DND-41 (cell line): ENCODE data around the gene PIGB.
A peak's percentile ranks its signal among the peaks of the same experiment; 100 is the strongest.

Experiments
- ATAC-seq: fragments of 200-7000 bp; cut with Tn5 transposase; 3 replicates; pipeline ENCODE4 v1.9.1; 2021; ENCODE audit warnings: low read depth; ENCODE audit not compliant: insufficient read depth
- DNase-seq: peaks from one replicate; pipeline ENCODE4 v3.0.0-alpha.2; 2020
- H2AFZ ChIP-seq: 2 replicates; pipeline ENCODE4 v1.6.0; 2012; ENCODE audit warnings: low read depth, low read length
- H3K27ac ChIP-seq: 2 replicates; pipeline ENCODE4 v1.5.1; 2012; ENCODE audit warnings: low read length, inconsistent platforms
- H3K27me3 ChIP-seq: fragments of 200-600 bp; sonication (generic); 2 replicates; pipeline ENCODE4 v1.6.0; 2012; ENCODE audit warnings: low read length, mild to moderate bottlenecking, inconsistent platforms; ENCODE audit not compliant: insufficient read depth, poor library complexity
- H3K36me3 ChIP-seq: 2 replicates; pipeline ENCODE4 v1.5.1; 2012; ENCODE audit warnings: low read length, inconsistent platforms; ENCODE audit not compliant: insufficient read depth
- H3K4me1 ChIP-seq: 2 replicates; pipeline ENCODE4 v1.5.1; 2012; ENCODE audit warnings: mild to moderate bottlenecking, low read length; ENCODE audit not compliant: insufficient read depth
- H3K4me2 ChIP-seq: 2 replicates; pipeline ENCODE4 v1.6.0; 2012; ENCODE audit warnings: mild to moderate bottlenecking, moderate library complexity, low read length, inconsistent platforms; ENCODE audit not compliant: insufficient read depth
- H3K4me3 ChIP-seq, 2 experiments: fragments of 200-600 bp in 1 of 2; shearing (Covaris generic) in 1 of 2; 2 replicates each; pipeline ENCODE4 v1.5.1; 2012 to 2016; ENCODE audit warnings: inconsistent platforms in 2 of 2, low read length in 2 of 2, mild to moderate bottlenecking in 2 of 2, low read depth in 1 of 2, moderate library complexity in 1 of 2
- H3K79me2 ChIP-seq: 2 replicates; pipeline ENCODE4 v1.6.0; 2012; ENCODE audit warnings: low read length, inconsistent platforms; ENCODE audit not compliant: insufficient read depth
- H3K9ac ChIP-seq: 2 replicates; pipeline ENCODE4 v1.6.0; 2012; ENCODE audit warnings: low read depth, mild to moderate bottlenecking, inconsistent platforms, low read length, moderate library complexity
- H3K9me3 ChIP-seq: 2 replicates; pipeline ENCODE4 v1.5.1; 2012; ENCODE audit warnings: low read length, moderate library complexity, mild to moderate bottlenecking, inconsistent platforms; ENCODE audit not compliant: insufficient read depth, severe bottlenecking
- H4K20me1 ChIP-seq: 2 replicates; pipeline ENCODE4 v1.6.0; 2012; ENCODE audit warnings: low read length; ENCODE audit not compliant: insufficient read depth
- CTCF ChIP-seq: IDR thresholded peaks from 2 replicates; pipeline ENCODE4 v1.5.1; 2012; ENCODE audit warnings: borderline replicate concordance, low read length, moderate library complexity, mild to moderate bottlenecking; ENCODE audit not compliant: poor library complexity, severe bottlenecking; ENCODE audit errors: extremely low read depth
- EZH2 ChIP-seq: IDR thresholded peaks from 3 replicates; pipeline ENCODE4 v1.6.1; 2012; ENCODE audit warnings: borderline replicate concordance, low read depth, mild to moderate bottlenecking, moderate library complexity, low read length, inconsistent platforms; ENCODE audit not compliant: severe bottlenecking

PIGB gene

GRCh38 chr15:55318588-55319494 lies at the start of gene PIGB, which contains the start of gene PIGBOS1:
Gene PIGB (plus strand): TSS chr15:55319222. CDS start chr15:55319251, 29 bp downstream.
Gene PIGBOS1 (minus strand): TSS chr15:55319123. CDS start chr15:55317792, 1,331 bp downstream.
- Histone ChIP-seq H3K36me3 (peaks cover 4% of the 10 kb centered on the region; the same call in 1 of the 2 replicates), H3K27ac (peak within 1 kb of the TSS; percentile 99), H3K9me3 (no peaks in the 10 kb centered on the region), H3K27me3 (no peaks in the 10 kb centered on the region), H3K9ac (peak within 1 kb of the TSS; percentile 87), H2AFZ (peak within 1 kb of the TSS; percentile 99), H3K79me2 (peaks cover 64% of the 10 kb centered on the region), H3K4me1 (peaks cover 41% of the 10 kb centered on the region), H3K4me2 (peak within 1 kb of the TSS; percentile 67), H4K20me1 (no peaks in the 10 kb centered on the region), H3K4me3 (peak within 1 kb of the TSS; percentile 79 to 90)
- DNase-seq, result peak; percentile 83
- no peak for TF ChIP-seq EZH2
- TF ChIP-seq CTCF, result no peak
- ATAC-seq, result peak; percentile 92

GRCh38 chr15:55270291-55270690 lies 48.7 kb upstream of the PIGB start:
- Histone ChIP-seq H3K4me1 (no peaks in the 10 kb centered on the region), H2AFZ (no peak overlapping the region), H3K9me3 (no peaks in the 10 kb centered on the region), H3K36me3 (no peaks in the 10 kb centered on the region), H4K20me1 (no peaks in the 10 kb centered on the region), H3K9ac (no peak overlapping the region), H3K27ac (no peak overlapping the region), H3K4me2 (no peak overlapping the region), H3K27me3 (no peaks in the 10 kb centered on the region), H3K79me2 (0 out of 2 replicates have a peak, but pooled peaks cover 2% of the 10 kb centered on the region), H3K4me3 (no peak overlapping the region)
- TF ChIP-seq EZH2 (no peak), CTCF (no peak)
- ATAC-seq (no peak), DNase-seq (no peak)

GRCh38 chr15:55276324-55276723 lies 42.7 kb upstream of the PIGB start:
- no peaks in the 10 kb centered on the region for H3K9me3 ChIP-seq
- no peaks in the 10 kb centered on the region for H4K20me1 ChIP-seq
- H3K4me3 ChIP-seq, result no peak overlapping the region
- no peak overlapping the region for H3K27ac ChIP-seq
- no peak overlapping the region for H3K9ac ChIP-seq
- 0 out of 2 replicates have a peak, but pooled peaks cover 2% of the 10 kb centered on the region for H3K79me2 ChIP-seq
- ATAC-seq, result no peak
- no peaks in the 10 kb centered on the region for H3K36me3 ChIP-seq
- no peak overlapping the region for H3K4me2 ChIP-seq
- H2AFZ ChIP-seq, result no peak overlapping the region
- peaks cover 16% of the 10 kb centered on the region for H3K4me1 ChIP-seq
- TF ChIP-seq CTCF, result no peak
- no peak for TF ChIP-seq EZH2
- H3K27me3 ChIP-seq, result no peaks in the 10 kb centered on the region
- DNase-seq, result no peak
